H1 (cell line): ENCODE measurements around the gene GCAT. TPM values are rescaled to one million over a fixed set of nuclear protein-coding genes. Genes with fewer than 3 reads are reported as not detected.

ENCODE experiments used
- BCL11A ChIP-seq, 2 experiments: IDR thresholded peaks; one replicate each; pipeline ENCODE4 v1.6.1; 2011; ENCODE audit warnings: low read depth in 2 of 2, low read length in 2 of 2, mild to moderate bottlenecking in 2 of 2
- EP300 ChIP-seq, 2 experiments: IDR thresholded peaks; 1 replicate in 1 of 2; 2 replicates in 1 of 2; pipeline ENCODE4 v1.6.1; 2011 to 2012; ENCODE audit warnings: low read depth in 2 of 2, low read length in 2 of 2, mild to moderate bottlenecking in 2 of 2, borderline replicate concordance in 1 of 2, inconsistent platforms in 1 of 2, moderate library complexity in 1 of 2
- EZH2 ChIP-seq: fragments of 200-600 bp; sonication (generic); IDR thresholded peaks from 2 replicates; pipeline ENCODE4 v1.7.1; 2012; ENCODE audit warnings: low read depth, mild to moderate bottlenecking, moderate library complexity, low read length, inconsistent platforms; ENCODE audit not compliant: severe bottlenecking
- FOSL1 ChIP-seq: IDR thresholded peaks from 2 replicates; pipeline ENCODE4 v1.6.1; 2011; ENCODE audit warnings: mild to moderate bottlenecking, low read depth, low read length, moderate library complexity; ENCODE audit not compliant: insufficient read depth
- GTF2F1 ChIP-seq: IDR thresholded peaks from 2 replicates; pipeline ENCODE4 v1.6.1; 2012; ENCODE audit warnings: low read depth, low read length, improper control_type of control experiment, borderline replicate concordance
- RXRA ChIP-seq: IDR thresholded peaks from 2 replicates; pipeline ENCODE4 v1.6.1; 2011; ENCODE audit warnings: low read depth, mild to moderate bottlenecking, low read length, moderate library complexity; ENCODE audit not compliant: insufficient read depth
- polyA plus RNA-seq, 7 experiments: library from polyadenylated mRNA; depleted of rRNA in 3 of 7; stranded (reverse) in 5 of 7; unstranded in 2 of 7; fragments of >200 nt in 5 of 7; fragments of 200-250 nt in 2 of 7; gene quantifications; 1 replicate in 5 of 7; 2 replicates in 1 of 7; 4 replicates in 1 of 7; pipeline versions ENCODE4 v1.2.1 to v1.2.3, GENCODE V29; 2011 to 2013; ENCODE audit warnings: missing spikeins in 2 of 7, mixed read lengths in 2 of 7
- total RNA-seq: library from RNA; stranded (reverse); fragmentation: NEBNext Ultra II Directional; extraction: Animal tissue kit (Norgen Biotek cat#: 25700); gene quantifications from 2 replicates; pipeline ENCODE4 v1.2.1, GENCODE V29; 2021
- TF ChIP-seq, protein P1 (sequence below), 3 experiments: IDR thresholded peaks; 1 replicate in 2 of 3; 2 replicates in 1 of 3; pipeline versions ENCODE4 v1.5.1 to v1.6.1; 2011; ENCODE audit warnings: low read length in 3 of 3, mild to moderate bottlenecking in 3 of 3, inconsistent platforms in 2 of 3, low read depth in 1 of 3, moderate library complexity in 1 of 3; ENCODE audit not compliant: insufficient read depth in 1 of 3; ENCODE audit errors: control extremely low read depth in 1 of 3
- TF ChIP-seq, protein P2 (sequence below): IDR thresholded peaks from 2 replicates; pipeline ENCODE4 v1.6.1; 2011; ENCODE audit warnings: low read length, improper control_type of control experiment

GCAT gene
- total and polyA plus RNA-seq, 2 of the 8 experiments (the other 6 are each of a cell fraction or from before 2014, with no cell fraction given): 24.3 to 47.5 TPM

GRCh38 chr22:37815593-37815992 lies 7.9 kb downstream of the GCAT start (continued):
- no peak for TF ChIP-seq RXRA
- no peak for TF ChIP-seq EZH2
- TF ChIP-seq GTF2F1: no peak
- TF ChIP-seq, protein P1, sequence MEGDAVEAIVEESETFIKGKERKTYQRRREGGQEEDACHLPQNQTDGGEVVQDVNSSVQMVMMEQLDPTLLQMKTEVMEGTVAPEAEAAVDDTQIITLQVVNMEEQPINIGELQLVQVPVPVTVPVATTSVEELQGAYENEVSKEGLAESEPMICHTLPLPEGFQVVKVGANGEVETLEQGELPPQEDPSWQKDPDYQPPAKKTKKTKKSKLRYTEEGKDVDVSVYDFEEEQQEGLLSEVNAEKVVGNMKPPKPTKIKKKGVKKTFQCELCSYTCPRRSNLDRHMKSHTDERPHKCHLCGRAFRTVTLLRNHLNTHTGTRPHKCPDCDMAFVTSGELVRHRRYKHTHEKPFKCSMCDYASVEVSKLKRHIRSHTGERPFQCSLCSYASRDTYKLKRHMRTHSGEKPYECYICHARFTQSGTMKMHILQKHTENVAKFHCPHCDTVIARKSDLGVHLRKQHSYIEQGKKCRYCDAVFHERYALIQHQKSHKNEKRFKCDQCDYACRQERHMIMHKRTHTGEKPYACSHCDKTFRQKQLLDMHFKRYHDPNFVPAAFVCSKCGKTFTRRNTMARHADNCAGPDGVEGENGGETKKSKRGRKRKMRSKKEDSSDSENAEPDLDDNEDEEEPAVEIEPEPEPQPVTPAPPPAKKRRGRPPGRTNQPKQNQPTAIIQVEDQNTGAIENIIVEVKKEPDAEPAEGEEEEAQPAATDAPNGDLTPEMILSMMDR (IDR thresholded peaks at IDR 0.05; ENCODE audit: control extremely low read depth in 1 of 3, insufficient read depth in 1 of 3, low read depth in 1 of 3, low read length in 3 of 3): no peak
- TF ChIP-seq, protein P2, sequence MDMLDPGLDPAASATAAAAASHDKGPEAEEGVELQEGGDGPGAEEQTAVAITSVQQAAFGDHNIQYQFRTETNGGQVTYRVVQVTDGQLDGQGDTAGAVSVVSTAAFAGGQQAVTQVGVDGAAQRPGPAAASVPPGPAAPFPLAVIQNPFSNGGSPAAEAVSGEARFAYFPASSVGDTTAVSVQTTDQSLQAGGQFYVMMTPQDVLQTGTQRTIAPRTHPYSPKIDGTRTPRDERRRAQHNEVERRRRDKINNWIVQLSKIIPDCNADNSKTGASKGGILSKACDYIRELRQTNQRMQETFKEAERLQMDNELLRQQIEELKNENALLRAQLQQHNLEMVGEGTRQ: no peak
- TF ChIP-seq BCL11A (IDR thresholded peaks at IDR 0.05; ENCODE audit: low read depth in 2 of 2, low read length in 2 of 2): no peak
- no peak for TF ChIP-seq EP300 (IDR thresholded peaks at IDR 0.05; ENCODE audit: borderline replicate concordance in 1 of 2, low read depth in 2 of 2, low read length in 2 of 2)
- TF ChIP-seq FOSL1: no peak
